B cell (primary cell): ENCODE results near the gene TTYH1. TPM values are rescaled to one million over a fixed set of nuclear protein-coding genes. Genes with fewer than 3 reads are reported as not detected.

ENCODE experiments used
- ATAC-seq: fragments of 200-7000 bp; cut with Tn5 transposase; one replicate; pipeline ENCODE4 v1.10.0; 2021; ENCODE audit warnings: low read depth, mild to moderate bottlenecking, moderate number of reproducible peaks, moderate library complexity
- CTCF ChIA-PET: fragments of 350-600 bp; sonication (Branson Sonifier 250); formaldehyde crosslinking; loops from one replicate; lab custom pipeline; 2021; ENCODE audit warnings: antibody characterized with exemption, inconsistent platforms; lab: Charles Lee
- POLR2A ChIA-PET: fragments of 350-600 bp; sonication (Branson Sonifier 250); formaldehyde crosslinking; loops from one replicate; lab custom pipeline; 2021; ENCODE audit warnings: antibody characterized with exemption; lab: Charles Lee
- DNase-seq: peaks from one replicate; pipeline ENCODE4 v3.0.0; 2013
- H2AFZ ChIP-seq: 2 replicates; pipeline ENCODE4 v1.6.1; 2012; ENCODE audit warnings: mild to moderate bottlenecking, low read depth, low read length; ENCODE audit not compliant: insufficient read depth, poor library complexity, severe bottlenecking
- H3K27ac ChIP-seq, 2 donors: 1 replicate in 1 of 2; 2 replicates in 1 of 2; pipeline ENCODE4 v1.5.1; 2012 to 2013; ENCODE audit warnings: low read length in 2 of 2, mild to moderate bottlenecking in 2 of 2, moderate library complexity in 1 of 2
- H3K27me3 ChIP-seq, 4 experiments: fragments of 200-600 bp in 1 of 4; sonication (generic) in 1 of 4; replicated peaks in 1 of 4; 1 replicate in 2 of 4; 2 replicates in 2 of 4; pipeline versions ENCODE4 v1.6.1 to v1.7.0; 2013 to 2016; ENCODE audit warnings: low read length in 3 of 4, mild to moderate bottlenecking in 2 of 4, mixed read lengths in 1 of 4, moderate library complexity in 1 of 4; ENCODE audit not compliant: insufficient read depth in 4 of 4, control insufficient read depth in 3 of 4; ENCODE audit errors: control extremely low read depth in 1 of 4
- H3K36me3 ChIP-seq, 2 experiments: replicated peaks in 1 of 2; 1 replicate in 1 of 2; 2 replicates in 1 of 2; pipeline versions ENCODE4 v1.6.1 to v1.7.1; 2013; ENCODE audit warnings: low read length in 1 of 2; ENCODE audit not compliant: insufficient read depth in 2 of 2, control insufficient read depth in 1 of 2; ENCODE audit errors: control extremely low read depth in 1 of 2, extremely low read depth in 1 of 2
- H3K4me1 ChIP-seq, 2 donors: fragments of 200-600 bp in 1 of 2; sonication (generic) in 1 of 2; 1 replicate in 1 of 2; 2 replicates in 1 of 2; pipeline versions ENCODE4 v1.5.1 to v1.6.1; 2013 to 2017; ENCODE audit warnings: low read length in 2 of 2; ENCODE audit not compliant: control insufficient read depth in 2 of 2, insufficient read depth in 2 of 2
- H3K4me2 ChIP-seq: replicated peaks from 2 replicates; pipeline ENCODE3; 2012; ENCODE audit warnings: mild to moderate bottlenecking, low read depth, low read length; ENCODE audit not compliant: poor library complexity, severe bottlenecking
- H3K4me3 ChIP-seq, 5 experiments: fragments of 200-600 bp in 1 of 5; sonication (generic) in 1 of 5; 1 replicate in 3 of 5; 2 replicates in 2 of 5; pipeline versions ENCODE4 v1.5.1 to v1.7.0; 2011 to 2016; ENCODE audit warnings: low read length in 4 of 5, mild to moderate bottlenecking in 4 of 5, low read depth in 2 of 5, control low read depth in 1 of 5, moderate library complexity in 1 of 5; ENCODE audit not compliant: insufficient read depth in 1 of 5; ENCODE audit errors: control extremely low read depth in 1 of 5, extremely low read depth in 1 of 5
- H3K79me2 ChIP-seq: fragments of 200-600 bp; sonication (generic); one replicate; pipeline ENCODE4 v1.6.0; 2016; ENCODE audit warnings: low read length; ENCODE audit not compliant: control insufficient read depth, insufficient read depth
- H3K9ac ChIP-seq: fragments of 200-600 bp; sonication (generic); 2 replicates; pipeline ENCODE4 v1.6.1; 2017; ENCODE audit warnings: mild to moderate bottlenecking, low read length, moderate library complexity
- H3K9me3 ChIP-seq, 3 donors: one replicate each; pipeline versions ENCODE4 v1.6.1 to v1.7.1; 2013; ENCODE audit warnings: low read length in 2 of 3; ENCODE audit not compliant: control insufficient read depth in 2 of 3, insufficient read depth in 1 of 3; ENCODE audit errors: control extremely low read depth in 1 of 3
- H4K20me1 ChIP-seq: 2 replicates; pipeline ENCODE4 v1.6.0; 2012; ENCODE audit warnings: mild to moderate bottlenecking, low read length; ENCODE audit not compliant: insufficient read depth, control insufficient read depth, poor library complexity, severe bottlenecking
- H3K27ac Mint-ChIP-seq: one replicate; pipeline ENCODE4 v1.8.0; 2021; ENCODE audit warnings: mixed read lengths
- H3K27me3 Mint-ChIP-seq: one replicate; pipeline ENCODE4 v1.8.0; 2021; ENCODE audit warnings: mixed read lengths
- H3K4me1 Mint-ChIP-seq: one replicate; pipeline ENCODE4 v1.8.0; 2021; ENCODE audit warnings: mixed read lengths
- H3K4me3 Mint-ChIP-seq: one replicate; pipeline ENCODE4 v1.8.0; 2021; ENCODE audit warnings: mixed read lengths
- H3K9me3 Mint-ChIP-seq: one replicate; pipeline ENCODE4 v1.8.0; 2022; ENCODE audit warnings: mixed read lengths; ENCODE audit not compliant: insufficient read depth
- CTCF ChIP-seq: fragments of 200-600 bp; IDR thresholded peaks from one replicate; pipeline ENCODE4 v1.8.0; 2022; ENCODE audit warnings: antibody characterized with exemption, mild to moderate bottlenecking
- EZH2 ChIP-seq: IDR thresholded peaks from 2 replicates; pipeline ENCODE4 v1.6.1; 2012; ENCODE audit warnings: borderline replicate concordance, low read depth, mild to moderate bottlenecking, moderate library complexity, low read length; ENCODE audit not compliant: insufficient read depth, poor library complexity, severe bottlenecking
- WGBS: methylation state at CpG from one replicate; pipeline ENCODE4 v1.1.5; 2013; ENCODE audit warnings: missing lambda C conversion rate; ENCODE audit not compliant: insufficient coverage; 5-methylcytosine and 5-hydroxymethylcytosine counted together
- intact Hi-C: fragments of 100-400 bp; cut with micrococcal nuclease; formaldehyde crosslinking; loops from one replicate; pipeline ENCODE4 v1.10.0; 2022
- polyA plus RNA-seq: library from polyadenylated mRNA; depleted of rRNA; stranded (reverse); fragments of >200 nt; gene quantifications from 2 replicates; pipeline ENCODE4 v1.2.3, GENCODE V29; 2012
- total RNA-seq, 2 donors: library from RNA; stranded (reverse); fragments of 120-200 nt in 1 of 2; gene quantifications; 1 replicate in 1 of 2; 2 replicates in 1 of 2; pipeline versions ENCODE4 v1.2.3 to v1.2.4, GENCODE V29; 2013 to 2022

The TTYH1 gene
- total and polyA plus RNA-seq, 2 donors (not counting 1 experiment from before 2014, with no cell fraction given), result not detected

GRCh38 chr19:54473071-54473891 is 58.0 kb downstream of the TTYH1 start, which contains the start of gene CDC42EP5:
Gene CDC42EP5, minus strand, starts transcription at chr19:54473296. Its CDS starts 7,749 bp downstream, at chr19:54465547.
- H3K9ac ChIP-seq, result no peak within 1 kb of the TSS
- Mint-ChIP-seq H3K27ac (no peak within 1 kb of the TSS), H3K4me3 (no peak within 1 kb of the TSS), H3K27me3 (peaks cover 45% of the 10 kb centered on the region), H3K9me3 (no peaks in the 10 kb centered on the region), H3K4me1 (peaks cover 11% of the 10 kb centered on the region)
- ChIA-PET POLR2A (no interaction called here), CTCF (interaction anchor here (1.1 to 2.0 kb wide), 2 partner anchors 137 to 202 kb away, joined by 3 to 11 read pairs; no protein-coding TSS in a partner anchor)
- H3K79me2 ChIP-seq, result no peaks in the 10 kb centered on the region
- no peaks in the 10 kb centered on the region for H3K36me3 ChIP-seq
- H3K9me3 ChIP-seq, result peaks cover 0 to 4% (median 0%) of the 10 kb centered on the region in 3 donors
- H3K27me3 ChIP-seq, result peaks cover 0 to 43% (median 19%) of the 10 kb centered on the region in 4 experiments
- DNase-seq (no peak), ATAC-seq (peak; percentile 31)
- WGBS, result 19% methylated on average over 9 of the region's 14 CpGs
- no peak within 1 kb of the TSS for H3K27ac ChIP-seq
- TF ChIP-seq CTCF (no peak), EZH2 (no peak)
- peaks cover 12 to 16% of the 10 kb centered on the region in 2 donors for H3K4me1 ChIP-seq
- H3K4me3 ChIP-seq, result no peak within 1 kb of the TSS
- no peak within 1 kb of the TSS for H2AFZ ChIP-seq
- no peak within 1 kb of the TSS for H3K4me2 ChIP-seq
- intact Hi-C loops, result no loop called here
- no peaks in the 10 kb centered on the region for H4K20me1 ChIP-seq

DNA sequence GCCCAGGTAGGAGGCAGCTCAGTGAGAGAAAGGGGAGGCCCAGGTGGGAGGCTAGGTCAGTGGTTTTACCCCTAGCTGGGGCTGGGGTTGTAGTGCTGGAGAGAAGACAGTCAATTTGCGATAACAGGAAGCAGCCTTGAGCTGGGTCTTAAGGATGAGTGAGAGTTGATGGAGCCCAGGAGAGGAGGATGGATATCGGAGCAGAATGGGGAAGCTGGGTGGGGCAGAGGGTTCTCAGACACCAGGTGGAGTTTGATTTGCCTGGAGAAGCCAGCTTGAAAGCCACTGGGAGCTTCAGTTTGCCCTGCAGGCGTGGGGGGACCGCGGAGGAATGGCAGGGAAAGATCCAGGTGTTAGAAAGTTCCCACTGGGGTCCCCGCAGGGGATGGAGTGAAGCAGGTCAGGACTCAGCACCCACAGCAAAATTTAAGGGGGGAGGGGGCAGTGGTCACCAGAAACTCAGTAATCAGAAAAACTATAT is 58.7 kb downstream of the TTYH1 start:
- Histone ChIP-seq H3K9ac (no peak overlapping the region), H3K9me3 (peaks cover 0 to 4% (median 0%) of the 10 kb centered on the region in 3 donors), H2AFZ (no peak overlapping the region), H3K27ac (no peak overlapping the region), H3K4me1 (peaks cover 12 to 16% of the 10 kb centered on the region in 2 donors), H3K36me3 (no peaks in the 10 kb centered on the region), H3K4me3 (no peak overlapping the region), H4K20me1 (no peaks in the 10 kb centered on the region), H3K4me2 (no peak overlapping the region), H3K79me2 (no peaks in the 10 kb centered on the region), H3K27me3 (peaks cover 0 to 40% (median 20%) of the 10 kb centered on the region in 4 experiments)
- Mint-ChIP-seq H3K4me3 (no peak overlapping the region), H3K4me1 (peaks cover 15% of the 10 kb centered on the region), H3K27me3 (peaks cover 44% of the 10 kb centered on the region), H3K27ac (no peak overlapping the region), H3K9me3 (no peaks in the 10 kb centered on the region)
- TF ChIP-seq EZH2 (no peak), CTCF (no peak)
- CTCF ChIA-PET, result interaction anchor here (1.1 to 2.0 kb wide), 2 partner anchors 137 to 201 kb away, joined by 3 to 11 read pairs; no protein-coding TSS in a partner anchor
- POLR2A ChIA-PET, result no interaction called here
- ATAC-seq (no peak), DNase-seq (no peak)
- intact Hi-C loops, result no loop called here
- 74% methylated on average over 5 of the region's 6 CpGs for WGBS
